Endodermal cell (in vitro differentiated cells): ENCODE results near the gene TRAPPC3. TPM values are rescaled to one million over a fixed set of nuclear protein-coding genes. Genes with fewer than 3 reads are reported as not detected.
A peak's percentile ranks its signal among the peaks of the same experiment; 100 is the strongest.

ENCODE experiments used
- DNase-seq: peaks from one replicate; pipeline ENCODE4 v3.0.0-alpha.2; 2017
- H3K27ac ChIP-seq: 2 replicates; pipeline ENCODE4 v1.5.1; 2013; ENCODE audit warnings: mild to moderate bottlenecking, low read depth, low read length, moderate library complexity
- H3K27me3 ChIP-seq: 2 replicates; pipeline ENCODE4 v1.6.1; 2013; ENCODE audit warnings: mild to moderate bottlenecking, low read length, moderate library complexity; ENCODE audit not compliant: insufficient read depth, control insufficient read depth, poor library complexity, severe bottlenecking
- H3K36me3 ChIP-seq: 2 replicates; pipeline ENCODE4 v1.7.0; 2013; ENCODE audit warnings: mild to moderate bottlenecking, low read length, moderate library complexity; ENCODE audit not compliant: control insufficient read depth, insufficient read depth
- H3K4me1 ChIP-seq: one replicate; pipeline ENCODE4 v1.7.0; 2013; ENCODE audit warnings: low read length; ENCODE audit not compliant: control insufficient read depth, insufficient read depth
- H3K4me3 ChIP-seq: 2 replicates; pipeline ENCODE4 v1.5.1; 2013; ENCODE audit warnings: mild to moderate bottlenecking, low read length, moderate library complexity
- H3K9ac ChIP-seq: 2 replicates; pipeline ENCODE4 v1.6.1; 2013; ENCODE audit warnings: mild to moderate bottlenecking, low read length, moderate library complexity; ENCODE audit not compliant: poor library complexity, severe bottlenecking; ENCODE audit errors: extremely low read depth
- H3K9me3 ChIP-seq: 2 replicates; pipeline ENCODE4 v1.6.1; 2013; ENCODE audit warnings: mild to moderate bottlenecking, low read length, moderate library complexity; ENCODE audit not compliant: control insufficient read depth
- H3K27ac Mint-ChIP-seq: 2 replicates; pipeline ENCODE4 v1.8.0; 2020; ENCODE audit warnings: mixed read lengths
- H3K27me3 Mint-ChIP-seq: 2 replicates; pipeline ENCODE4 v1.8.0; 2021; ENCODE audit warnings: mild to moderate bottlenecking, mixed read lengths; ENCODE audit not compliant: insufficient read depth
- H3K36me3 Mint-ChIP-seq: 2 replicates; pipeline ENCODE4 v1.8.0; 2020; ENCODE audit warnings: low read depth, mixed read lengths
- H3K4me1 Mint-ChIP-seq: 2 replicates; pipeline ENCODE4 v1.8.0; 2020; ENCODE audit warnings: mixed read lengths
- H3K4me3 Mint-ChIP-seq: 2 replicates; pipeline ENCODE4 v1.8.0; 2020; ENCODE audit warnings: mild to moderate bottlenecking, moderate library complexity, mixed read lengths
- H3K9me3 Mint-ChIP-seq: 2 replicates; pipeline ENCODE4 v1.8.0; 2020; ENCODE audit warnings: mild to moderate bottlenecking, mixed read lengths
- WGBS, 2 experiments: methylation state at CpG; one replicate each; pipeline versions ENCODE4 v1.1.5 to v1.1.7; 2013; ENCODE audit warnings: missing lambda C conversion rate in 2 of 2, mixed read lengths in 1 of 2; ENCODE audit not compliant: insufficient coverage in 1 of 2, insufficient read length in 1 of 2; 5-methylcytosine and 5-hydroxymethylcytosine counted together
- total RNA-seq, 2 donors: library from RNA; stranded (reverse); fragmentation: NEBNext Ultra II Directional in 1 of 2; extraction: Animal tissue kit (Norgen Biotek cat#: 25700) in 1 of 2; gene quantifications; 2 replicates in 1 of 2; 3 replicates in 1 of 2; pipeline ENCODE4 v1.2.1, GENCODE V29; 2021
- TF ChIP-seq, protein P1 (sequence below): fragments of 200-600 bp; sonication (generic); conservative IDR thresholded peaks from 2 replicates; pipeline ENCODE4 v1.5.0; 2021; ENCODE audit warnings: antibody characterized with exemption, mild to moderate bottlenecking

The TRAPPC3 gene
- total RNA-seq, 2 donors from 2014 or later = 61.5 to 79.9 TPM

DNA sequence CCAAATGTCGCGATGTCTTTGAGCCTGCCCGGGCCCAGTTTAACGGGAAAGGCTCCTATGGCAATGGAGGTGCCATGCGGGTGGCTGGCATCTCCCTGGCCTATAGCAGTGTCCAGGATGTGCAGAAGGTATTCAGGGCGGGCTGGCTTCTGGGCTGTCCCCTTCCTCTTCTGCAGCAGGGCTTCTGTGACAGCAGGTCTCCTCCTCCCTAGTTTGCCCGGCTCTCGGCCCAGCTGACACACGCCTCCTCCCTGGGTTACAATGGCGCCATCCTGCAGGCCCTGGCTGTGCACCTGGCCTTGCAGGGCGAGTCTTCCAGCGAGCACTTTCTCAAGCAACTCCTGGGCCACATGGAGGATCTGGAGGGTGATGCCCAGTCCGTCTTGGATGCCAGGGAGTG, 57.6 kb downstream of the TRAPPC3 start:
- no peak overlapping the region for H3K4me3 ChIP-seq
- WGBS, 2 experiments = 93 to 94% methylated on average over 6 to 13 of the region's 13 CpGs
- no peaks in the 10 kb centered on the region for H3K27me3 ChIP-seq
- peaks cover 49% of the 10 kb centered on the region for H3K36me3 ChIP-seq
- Mint-ChIP-seq H3K4me3 (peak overlapping the region; percentile 8), H3K27me3 (no peaks in the 10 kb centered on the region), H3K36me3 (peaks cover 31% of the 10 kb centered on the region), H3K9me3 (no peaks in the 10 kb centered on the region), H3K27ac (no peak overlapping the region), H3K4me1 (peaks cover 11% of the 10 kb centered on the region)
- DNase-seq = no peak
- TF ChIP-seq, protein P1, sequence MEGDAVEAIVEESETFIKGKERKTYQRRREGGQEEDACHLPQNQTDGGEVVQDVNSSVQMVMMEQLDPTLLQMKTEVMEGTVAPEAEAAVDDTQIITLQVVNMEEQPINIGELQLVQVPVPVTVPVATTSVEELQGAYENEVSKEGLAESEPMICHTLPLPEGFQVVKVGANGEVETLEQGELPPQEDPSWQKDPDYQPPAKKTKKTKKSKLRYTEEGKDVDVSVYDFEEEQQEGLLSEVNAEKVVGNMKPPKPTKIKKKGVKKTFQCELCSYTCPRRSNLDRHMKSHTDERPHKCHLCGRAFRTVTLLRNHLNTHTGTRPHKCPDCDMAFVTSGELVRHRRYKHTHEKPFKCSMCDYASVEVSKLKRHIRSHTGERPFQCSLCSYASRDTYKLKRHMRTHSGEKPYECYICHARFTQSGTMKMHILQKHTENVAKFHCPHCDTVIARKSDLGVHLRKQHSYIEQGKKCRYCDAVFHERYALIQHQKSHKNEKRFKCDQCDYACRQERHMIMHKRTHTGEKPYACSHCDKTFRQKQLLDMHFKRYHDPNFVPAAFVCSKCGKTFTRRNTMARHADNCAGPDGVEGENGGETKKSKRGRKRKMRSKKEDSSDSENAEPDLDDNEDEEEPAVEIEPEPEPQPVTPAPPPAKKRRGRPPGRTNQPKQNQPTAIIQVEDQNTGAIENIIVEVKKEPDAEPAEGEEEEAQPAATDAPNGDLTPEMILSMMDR = no peak
- H3K4me1 ChIP-seq = no peaks in the 10 kb centered on the region
- H3K9me3 ChIP-seq = no peaks in the 10 kb centered on the region
- no peak overlapping the region for H3K9ac ChIP-seq
- no peak overlapping the region for H3K27ac ChIP-seq

DNA sequence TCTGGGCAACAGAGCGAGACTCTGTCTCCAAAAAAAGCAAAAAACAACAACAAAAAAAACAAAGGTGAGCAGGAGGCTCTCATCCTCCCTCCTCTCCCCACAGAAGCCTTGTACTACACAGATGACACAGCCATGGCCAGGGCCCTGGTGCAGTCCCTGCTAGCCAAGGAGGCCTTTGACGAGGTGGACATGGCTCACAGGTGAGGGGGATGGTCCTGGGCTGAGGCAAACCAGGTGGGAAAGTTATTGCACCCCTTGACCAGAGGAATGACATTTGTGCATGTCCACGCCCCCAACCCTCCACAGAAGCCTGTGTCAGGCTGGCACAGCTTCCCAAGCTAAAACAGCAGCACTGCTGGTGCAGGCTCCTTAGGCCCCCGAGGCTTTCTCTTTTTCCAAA, 58.1 kb downstream of the TRAPPC3 start:
- H3K4me3 ChIP-seq = no peak overlapping the region
- 92 to 93% methylated on average over 3 to 4 of the region's 4 CpGs for WGBS, 2 experiments
- peaks cover 49% of the 10 kb centered on the region for H3K36me3 ChIP-seq
- H3K9ac ChIP-seq = no peak overlapping the region
- no peaks in the 10 kb centered on the region for H3K4me1 ChIP-seq
- peaks cover 2% of the 10 kb centered on the region for H3K27me3 Mint-ChIP-seq
- peak overlapping the region; percentile 8 for H3K4me3 Mint-ChIP-seq
- H3K27ac Mint-ChIP-seq = no peak overlapping the region
- no peak for DNase-seq
- H3K27ac ChIP-seq = no peak overlapping the region
- H3K4me1 Mint-ChIP-seq = peaks cover 11% of the 10 kb centered on the region
- H3K9me3 Mint-ChIP-seq = no peaks in the 10 kb centered on the region
- no peaks in the 10 kb centered on the region for H3K27me3 ChIP-seq
- H3K36me3 Mint-ChIP-seq = peaks cover 31% of the 10 kb centered on the region
- H3K9me3 ChIP-seq = no peaks in the 10 kb centered on the region
- TF ChIP-seq, protein P1 = no peak

DNA sequence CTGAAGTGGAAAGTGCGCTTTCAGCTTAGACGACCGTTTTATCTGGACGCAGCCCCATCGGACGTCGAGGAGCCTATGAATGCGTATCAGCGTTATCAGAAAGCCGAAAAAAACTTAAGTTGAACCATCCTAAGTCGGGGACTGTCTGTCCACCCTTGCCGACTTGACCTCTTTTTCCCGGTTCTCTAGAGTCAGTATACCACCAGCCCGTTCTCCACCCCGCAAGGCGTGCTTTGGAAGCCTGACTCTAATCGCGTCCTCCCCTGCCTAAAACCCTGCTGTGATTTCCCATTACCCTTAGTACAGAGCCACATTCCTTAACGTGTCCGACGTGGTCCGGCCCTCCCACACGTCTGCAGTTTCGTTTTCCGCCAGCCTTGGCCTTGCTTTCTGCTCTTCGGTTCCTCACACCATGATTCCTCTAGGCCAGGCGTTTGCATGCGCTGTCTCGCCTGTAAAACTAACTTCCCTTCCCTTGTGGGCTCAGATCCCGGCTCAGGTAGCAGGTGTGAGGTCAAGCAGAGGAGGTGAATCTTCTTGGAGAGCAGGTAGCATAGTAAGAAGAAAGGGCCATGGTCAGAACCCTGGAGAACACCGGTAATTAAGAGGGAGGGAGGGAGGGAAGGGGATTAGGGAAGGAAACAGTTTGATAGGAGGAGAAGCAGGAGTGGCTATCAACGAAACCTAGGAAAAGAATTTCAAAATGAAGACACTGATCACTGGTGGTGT, 59.7 kb downstream of the TRAPPC3 start:
- Mint-ChIP-seq H3K4me1 (peaks cover 11% of the 10 kb centered on the region), H3K36me3 (peaks cover 23% of the 10 kb centered on the region), H3K9me3 (no peaks in the 10 kb centered on the region), H3K27me3 (peaks cover 6% of the 10 kb centered on the region), H3K4me3 (peak overlapping the region; percentile 72), H3K27ac (peak overlapping the region; percentile 92)
- H3K27ac ChIP-seq = peak overlapping the region; percentile 67
- H3K9ac ChIP-seq = peak overlapping the region; percentile 76
- H3K36me3 ChIP-seq = peaks cover 42% of the 10 kb centered on the region
- no peaks in the 10 kb centered on the region for H3K9me3 ChIP-seq
- DNase-seq = peak; percentile 73
- TF ChIP-seq, protein P1 = no peak
- WGBS, 2 experiments = 11 to 13% methylated on average over 31 to 32 of the region's 32 CpGs
- no peaks in the 10 kb centered on the region for H3K27me3 ChIP-seq
- peak overlapping the region; percentile 90 for H3K4me3 ChIP-seq
- H3K4me1 ChIP-seq = no peaks in the 10 kb centered on the region
